IPS-18a (cell line): Measurements from ENCODE around the gene DHRS7C.

Experiments used
- H3K27ac ChIP-seq: one replicate; pipeline ENCODE4 v1.5.1; 2013; ENCODE audit warnings: low read length
- H3K27me3 ChIP-seq: one replicate; pipeline ENCODE4 v1.6.1; 2013; ENCODE audit warnings: mild to moderate bottlenecking, low read length; ENCODE audit not compliant: control insufficient read depth, insufficient read depth
- H3K36me3 ChIP-seq: one replicate; pipeline ENCODE4 v1.6.1; 2013; ENCODE audit warnings: low read depth, low read length; ENCODE audit not compliant: control insufficient read depth
- H3K4me1 ChIP-seq: one replicate; pipeline ENCODE4 v1.6.1; 2013; ENCODE audit warnings: low read depth, low read length; ENCODE audit not compliant: control insufficient read depth
- H3K4me3 ChIP-seq: one replicate; pipeline ENCODE4 v1.5.1; 2013; ENCODE audit warnings: low read length
- H3K9ac ChIP-seq: one replicate; pipeline ENCODE4 v1.6.1; 2013; ENCODE audit warnings: mild to moderate bottlenecking, low read length, moderate library complexity
- H3K9me3 ChIP-seq: one replicate; pipeline ENCODE4 v1.6.1; 2013; ENCODE audit warnings: low read depth, low read length; ENCODE audit not compliant: control insufficient read depth

DHRS7C gene

GRCh38 chr17:9790889-9791876, at the start of gene DHRS7C:
TSS of gene DHRS7C (minus strand) at chr17:9791592. CDS start at chr17:9791284, 308 bp downstream.
- no peak within 1 kb of the TSS for H3K9ac ChIP-seq
- H3K36me3 ChIP-seq = no peaks in the 10 kb centered on the region
- H3K27me3 ChIP-seq = no peaks in the 10 kb centered on the region
- H3K9me3 ChIP-seq = no peaks in the 10 kb centered on the region
- no peak within 1 kb of the TSS for H3K27ac ChIP-seq
- no peaks in the 10 kb centered on the region for H3K4me1 ChIP-seq
- H3K4me3 ChIP-seq = no peak within 1 kb of the TSS

DNA sequence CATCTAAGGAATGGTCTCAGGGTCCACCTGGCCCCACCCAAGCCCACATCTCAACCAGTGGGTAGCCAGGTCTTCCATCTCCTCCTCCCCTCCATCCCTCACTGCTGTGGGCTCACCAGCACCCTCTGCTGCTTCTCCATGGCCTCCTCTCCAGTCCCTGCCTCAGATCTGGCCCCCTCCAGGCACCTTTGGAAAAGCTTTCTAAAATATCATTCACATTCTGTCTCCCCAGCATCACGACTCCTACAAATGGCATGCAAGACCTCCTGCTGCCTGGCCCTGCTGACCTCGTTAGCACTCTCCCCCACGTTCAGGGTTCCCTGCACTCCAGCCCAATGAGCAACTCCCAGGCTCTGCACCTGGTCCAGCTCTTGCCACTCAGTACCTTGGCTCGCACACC, 48.0 kb upstream of the DHRS7C start:
- Histone ChIP-seq H3K9me3 (no peaks in the 10 kb centered on the region), H3K4me3 (no peak overlapping the region), H3K27me3 (peaks cover 10% of the 10 kb centered on the region), H3K27ac (no peak overlapping the region), H3K36me3 (no peaks in the 10 kb centered on the region), H3K4me1 (peaks cover 6% of the 10 kb centered on the region), H3K9ac (no peak overlapping the region)

GRCh38 chr17:9837551-9838471, 46.4 kb upstream of the DHRS7C start:
- H3K9me3 ChIP-seq = no peaks in the 10 kb centered on the region
- peaks cover 6% of the 10 kb centered on the region for H3K4me1 ChIP-seq
- H3K27me3 ChIP-seq = peaks cover 10% of the 10 kb centered on the region
- H3K4me3 ChIP-seq = no peak overlapping the region
- no peaks in the 10 kb centered on the region for H3K36me3 ChIP-seq
- H3K27ac ChIP-seq = no peak overlapping the region
- no peak overlapping the region for H3K9ac ChIP-seq

- H3K9me3 ChIP-seq = no peaks in the 10 kb centered on the region
- no peak overlapping the region for H3K4me3 ChIP-seq
- H3K9ac ChIP-seq = no peak overlapping the region
- peaks cover 10% of the 10 kb centered on the region for H3K27me3 ChIP-seq
- H3K36me3 ChIP-seq = no peaks in the 10 kb centered on the region
- no peak overlapping the region for H3K27ac ChIP-seq
- H3K4me1 ChIP-seq = peaks cover 6% of the 10 kb centered on the region
These were observed 42.5 kb upstream of the DHRS7C start for GRCh38 chr17:9833922-9834321.

DNA sequence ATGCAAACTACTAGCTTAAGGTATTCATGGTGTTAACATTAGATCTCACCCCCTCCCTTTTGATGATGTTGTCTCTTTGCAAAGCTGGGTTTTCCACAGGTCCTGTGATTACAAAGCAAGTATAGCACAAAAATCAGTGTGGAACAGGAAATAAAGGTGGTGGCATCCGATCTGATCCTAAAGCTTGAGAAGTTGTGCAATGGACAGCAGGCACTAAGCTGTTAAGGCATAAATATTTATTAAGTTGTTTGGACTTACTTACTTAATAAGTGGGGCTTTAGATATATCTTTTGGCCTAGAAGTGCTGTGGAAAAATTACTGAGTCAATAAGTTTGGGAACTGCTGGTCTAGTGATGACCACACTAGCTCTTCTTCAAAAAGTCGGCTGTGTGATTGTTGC, 39.3 kb upstream of the DHRS7C start:
- Histone ChIP-seq H3K4me1 (no peaks in the 10 kb centered on the region), H3K4me3 (no peak overlapping the region), H3K9ac (no peak overlapping the region), H3K27ac (no peak overlapping the region), H3K9me3 (no peaks in the 10 kb centered on the region), H3K27me3 (no peaks in the 10 kb centered on the region), H3K36me3 (no peaks in the 10 kb centered on the region)

GRCh38 chr17:9829343-9829742, 38.0 kb upstream of the DHRS7C start:
- Histone ChIP-seq H3K4me1 (no peaks in the 10 kb centered on the region), H3K9ac (no peak overlapping the region), H3K27ac (no peak overlapping the region), H3K9me3 (no peaks in the 10 kb centered on the region), H3K27me3 (no peaks in the 10 kb centered on the region), H3K36me3 (no peaks in the 10 kb centered on the region), H3K4me3 (no peak overlapping the region)

GRCh38 chr17:9828296-9829295, 37.2 kb upstream of the DHRS7C start:
- no peak overlapping the region for H3K27ac ChIP-seq
- H3K9ac ChIP-seq = no peak overlapping the region
- no peaks in the 10 kb centered on the region for H3K4me1 ChIP-seq
- no peaks in the 10 kb centered on the region for H3K27me3 ChIP-seq
- H3K36me3 ChIP-seq = no peaks in the 10 kb centered on the region
- no peaks in the 10 kb centered on the region for H3K9me3 ChIP-seq
- no peak overlapping the region for H3K4me3 ChIP-seq

DNA sequence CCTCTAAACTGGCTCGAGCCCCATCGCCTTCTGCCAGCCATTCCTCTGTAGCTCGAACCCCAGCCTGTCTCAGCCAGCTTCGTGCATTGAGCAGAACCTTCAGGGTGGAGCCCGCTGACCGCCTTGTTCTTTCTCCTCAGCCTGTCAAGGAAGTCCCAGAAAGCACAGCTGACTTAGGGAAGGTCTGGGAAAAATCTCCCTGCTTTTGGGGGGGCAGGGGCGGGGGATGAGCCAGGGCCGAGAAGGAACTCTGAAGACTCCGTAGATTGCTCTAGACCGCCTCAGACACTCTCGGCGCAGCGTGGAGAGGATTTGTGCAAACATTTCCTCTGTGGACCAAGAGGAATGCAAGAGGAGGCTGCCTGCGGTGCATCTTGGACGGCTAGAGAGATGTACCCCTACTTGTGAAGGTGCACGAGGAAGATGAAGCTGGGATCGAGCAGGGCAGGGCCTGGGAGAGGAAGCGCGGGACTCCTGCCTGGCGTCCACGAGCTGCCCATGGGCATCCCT, 34.3 kb upstream of the DHRS7C start, which contains the start of gene GLP2R:
Gene GLP2R (plus strand): TSS at position 284 of the 510 bp plus-strand sequence. CDS start 140 bp downstream, at position 424.
- Histone ChIP-seq H3K9me3 (no peaks in the 10 kb centered on the region), H3K36me3 (no peaks in the 10 kb centered on the region), H3K27ac (no peak within 1 kb of the TSS), H3K4me1 (no peaks in the 10 kb centered on the region), H3K4me3 (no peak within 1 kb of the TSS), H3K27me3 (no peaks in the 10 kb centered on the region), H3K9ac (no peak within 1 kb of the TSS)

GRCh38 chr17:9824797-9825338, 33.5 kb upstream of the DHRS7C start:
- Histone ChIP-seq H3K36me3 (no peaks in the 10 kb centered on the region), H3K9ac (no peak overlapping the region), H3K27me3 (no peaks in the 10 kb centered on the region), H3K27ac (no peak overlapping the region), H3K4me1 (no peaks in the 10 kb centered on the region), H3K4me3 (no peak overlapping the region), H3K9me3 (no peaks in the 10 kb centered on the region)

DNA sequence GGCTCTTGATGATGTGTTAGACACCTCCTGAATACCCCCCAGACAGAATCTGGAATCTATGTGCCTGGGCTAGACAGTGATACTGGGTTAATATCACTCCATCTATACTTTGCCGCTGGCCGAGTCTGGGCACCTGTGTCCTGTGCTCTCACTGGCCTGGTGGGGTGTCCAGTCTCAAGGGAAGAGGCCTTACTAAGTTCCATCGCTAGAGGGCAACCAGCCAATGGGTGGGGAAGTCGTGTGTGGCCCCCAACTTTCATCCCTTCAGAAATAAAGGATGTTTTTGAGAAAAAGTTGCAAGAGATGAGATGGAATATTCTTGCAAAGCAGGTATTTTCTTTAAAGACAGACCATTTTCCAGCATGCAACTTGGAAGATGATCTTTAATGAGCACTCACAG, 32.7 kb upstream of the DHRS7C start:
- Histone ChIP-seq H3K9ac (no peak overlapping the region), H3K4me3 (no peak overlapping the region), H3K9me3 (no peaks in the 10 kb centered on the region), H3K27ac (no peak overlapping the region), H3K27me3 (no peaks in the 10 kb centered on the region), H3K36me3 (no peaks in the 10 kb centered on the region), H3K4me1 (no peaks in the 10 kb centered on the region)
